ENCODE results near the gene VAMP1.

The VAMP1 gene

DNA sequence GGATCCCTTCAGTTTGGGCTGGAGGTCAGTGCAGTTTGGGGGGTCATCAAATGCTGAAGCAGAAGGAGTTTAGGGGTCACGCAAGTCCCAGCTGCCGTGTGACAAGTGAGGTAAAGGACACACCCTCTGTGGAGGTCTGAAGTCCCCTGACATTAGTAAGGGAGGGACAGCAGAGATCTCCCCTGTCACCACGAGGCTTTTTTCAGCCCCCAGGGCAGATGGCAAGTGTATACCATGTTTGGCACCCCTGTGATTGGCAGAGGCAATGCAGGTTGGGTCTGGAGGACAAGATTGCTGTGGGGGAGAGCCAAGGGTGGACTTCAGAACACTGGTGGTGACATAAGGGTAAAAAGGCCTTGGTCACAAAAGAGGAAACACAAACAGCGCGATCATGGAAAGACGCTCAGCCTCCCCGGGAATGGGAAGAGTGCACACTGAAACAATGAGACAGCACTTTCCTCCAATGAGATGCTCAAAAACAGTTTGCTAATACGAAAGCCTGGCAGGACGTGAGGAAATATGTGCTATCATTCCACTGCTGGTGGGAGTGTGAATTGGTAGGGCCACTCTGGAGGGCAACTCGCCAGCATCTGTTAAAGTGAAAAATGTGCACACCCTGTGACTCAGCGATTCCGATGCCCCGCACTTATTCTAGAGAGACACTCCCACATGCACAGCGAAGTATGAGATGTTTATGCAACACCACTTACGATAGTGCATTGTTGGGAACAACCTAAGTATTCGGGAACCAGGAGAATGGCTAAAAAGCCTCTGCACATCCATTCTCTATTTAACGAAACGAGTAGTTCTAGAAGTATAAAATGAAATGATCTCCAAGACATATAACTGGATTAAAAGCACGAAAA is 40.1 kb downstream of the VAMP1 start (continued):
- TF ChIP-seq SALL2 (tag by site-specific recombination; IDR thresholded peaks at IDR 0.05; ENCODE audit: borderline replicate concordance), result no peak
- TF ChIP-seq ZXDB (tag by site-specific recombination; IDR thresholded peaks at IDR 0.05), result no peak
- TF ChIP-seq, protein P1, sequence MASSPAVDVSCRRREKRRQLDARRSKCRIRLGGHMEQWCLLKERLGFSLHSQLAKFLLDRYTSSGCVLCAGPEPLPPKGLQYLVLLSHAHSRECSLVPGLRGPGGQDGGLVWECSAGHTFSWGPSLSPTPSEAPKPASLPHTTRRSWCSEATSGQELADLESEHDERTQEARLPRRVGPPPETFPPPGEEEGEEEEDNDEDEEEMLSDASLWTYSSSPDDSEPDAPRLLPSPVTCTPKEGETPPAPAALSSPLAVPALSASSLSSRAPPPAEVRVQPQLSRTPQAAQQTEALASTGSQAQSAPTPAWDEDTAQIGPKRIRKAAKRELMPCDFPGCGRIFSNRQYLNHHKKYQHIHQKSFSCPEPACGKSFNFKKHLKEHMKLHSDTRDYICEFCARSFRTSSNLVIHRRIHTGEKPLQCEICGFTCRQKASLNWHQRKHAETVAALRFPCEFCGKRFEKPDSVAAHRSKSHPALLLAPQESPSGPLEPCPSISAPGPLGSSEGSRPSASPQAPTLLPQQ (tag by site-specific recombination; IDR thresholded peaks at IDR 0.05), result peak; percentile 48
- TF ChIP-seq ZNF433 (tag by site-specific recombination; IDR thresholded peaks at IDR 0.05; ENCODE audit: low read depth), result no peak
- TF ChIP-seq SCRT2 (tag by site-specific recombination; IDR thresholded peaks at IDR 0.05), result no peak
- TF ChIP-seq ZSCAN30 (tag by site-specific recombination; IDR thresholded peaks at IDR 0.05), result no peak
- peak; percentile 78 for TF ChIP-seq ZFHX2 (tag by site-specific recombination; conservative IDR thresholded peaks at IDR 0.05)
- peak; percentile 53; the same call in 1 of the 2 replicates for TF ChIP-seq ZBTB17 (tag by site-specific recombination; IDR thresholded peaks at IDR 0.05)
- TF ChIP-seq ZNF114 (tag by site-specific recombination; IDR thresholded peaks at IDR 0.05), result no peak
- no peak for TF ChIP-seq ZNF664 (tag by site-specific recombination; IDR thresholded peaks at IDR 0.05)
- TF ChIP-seq, protein P2, sequence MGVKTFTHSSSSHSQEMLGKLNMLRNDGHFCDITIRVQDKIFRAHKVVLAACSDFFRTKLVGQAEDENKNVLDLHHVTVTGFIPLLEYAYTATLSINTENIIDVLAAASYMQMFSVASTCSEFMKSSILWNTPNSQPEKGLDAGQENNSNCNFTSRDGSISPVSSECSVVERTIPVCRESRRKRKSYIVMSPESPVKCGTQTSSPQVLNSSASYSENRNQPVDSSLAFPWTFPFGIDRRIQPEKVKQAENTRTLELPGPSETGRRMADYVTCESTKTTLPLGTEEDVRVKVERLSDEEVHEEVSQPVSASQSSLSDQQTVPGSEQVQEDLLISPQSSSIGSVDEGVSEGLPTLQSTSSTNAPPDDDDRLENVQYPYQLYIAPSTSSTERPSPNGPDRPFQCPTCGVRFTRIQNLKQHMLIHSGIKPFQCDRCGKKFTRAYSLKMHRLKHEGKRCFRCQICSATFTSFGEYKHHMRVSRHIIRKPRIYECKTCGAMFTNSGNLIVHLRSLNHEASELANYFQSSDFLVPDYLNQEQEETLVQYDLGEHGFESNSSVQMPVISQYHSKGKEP (tag by site-specific recombination; IDR thresholded peaks at IDR 0.05), result 0 out of 2 replicates have a peak, but pooled peaks have one; percentile 40
- peak; percentile 71; the same call in 1 of the 2 replicates for TF ChIP-seq ZNF184 (tag by site-specific recombination; IDR thresholded peaks at IDR 0.05)
- 0 out of 2 replicates have a peak, but pooled peaks have one; percentile 36 for TF ChIP-seq ZFP37 (tag by site-specific recombination; IDR thresholded peaks at IDR 0.05)
- no peak; the same call in 1 of the 2 replicates for TF ChIP-seq ZNF214 (tag by site-specific recombination; IDR thresholded peaks at IDR 0.05; ENCODE audit: borderline replicate concordance)
- TF ChIP-seq, protein P3, sequence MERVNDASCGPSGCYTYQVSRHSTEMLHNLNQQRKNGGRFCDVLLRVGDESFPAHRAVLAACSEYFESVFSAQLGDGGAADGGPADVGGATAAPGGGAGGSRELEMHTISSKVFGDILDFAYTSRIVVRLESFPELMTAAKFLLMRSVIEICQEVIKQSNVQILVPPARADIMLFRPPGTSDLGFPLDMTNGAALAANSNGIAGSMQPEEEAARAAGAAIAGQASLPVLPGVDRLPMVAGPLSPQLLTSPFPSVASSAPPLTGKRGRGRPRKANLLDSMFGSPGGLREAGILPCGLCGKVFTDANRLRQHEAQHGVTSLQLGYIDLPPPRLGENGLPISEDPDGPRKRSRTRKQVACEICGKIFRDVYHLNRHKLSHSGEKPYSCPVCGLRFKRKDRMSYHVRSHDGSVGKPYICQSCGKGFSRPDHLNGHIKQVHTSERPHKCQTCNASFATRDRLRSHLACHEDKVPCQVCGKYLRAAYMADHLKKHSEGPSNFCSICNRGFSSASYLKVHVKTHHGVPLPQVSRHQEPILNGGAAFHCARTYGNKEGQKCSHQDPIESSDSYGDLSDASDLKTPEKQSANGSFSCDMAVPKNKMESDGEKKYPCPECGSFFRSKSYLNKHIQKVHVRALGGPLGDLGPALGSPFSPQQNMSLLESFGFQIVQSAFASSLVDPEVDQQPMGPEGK (tag by site-specific recombination; IDR thresholded peaks at IDR 0.05), result peak; percentile 57; the same call in 1 of the 2 replicates
- TF ChIP-seq, protein P4, sequence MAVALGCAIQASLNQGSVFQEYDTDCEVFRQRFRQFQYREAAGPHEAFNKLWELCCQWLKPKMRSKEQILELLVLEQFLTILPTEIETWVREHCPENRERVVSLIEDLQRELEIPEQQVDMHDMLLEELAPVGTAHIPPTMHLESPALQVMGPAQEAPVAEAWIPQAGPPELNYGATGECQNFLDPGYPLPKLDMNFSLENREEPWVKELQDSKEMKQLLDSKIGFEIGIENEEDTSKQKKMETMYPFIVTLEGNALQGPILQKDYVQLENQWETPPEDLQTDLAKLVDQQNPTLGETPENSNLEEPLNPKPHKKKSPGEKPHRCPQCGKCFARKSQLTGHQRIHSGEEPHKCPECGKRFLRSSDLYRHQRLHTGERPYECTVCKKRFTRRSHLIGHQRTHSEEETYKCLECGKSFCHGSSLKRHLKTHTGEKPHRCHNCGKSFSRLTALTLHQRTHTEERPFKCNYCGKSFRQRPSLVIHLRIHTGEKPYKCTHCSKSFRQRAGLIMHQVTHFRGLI (tag by site-specific recombination; IDR thresholded peaks at IDR 0.05), result peak; percentile 26; the same call in 1 of the 2 replicates
- no peak for TF ChIP-seq ZSCAN23 (tag by site-specific recombination; IDR thresholded peaks at IDR 0.05)
- no peak for TF ChIP-seq ZNF223 (tag by site-specific recombination; IDR thresholded peaks at IDR 0.05)
- TF ChIP-seq HOXC10 (CRISPR knock-in tag; IDR thresholded peaks at IDR 0.05), result no peak
- TF ChIP-seq, protein P5, sequence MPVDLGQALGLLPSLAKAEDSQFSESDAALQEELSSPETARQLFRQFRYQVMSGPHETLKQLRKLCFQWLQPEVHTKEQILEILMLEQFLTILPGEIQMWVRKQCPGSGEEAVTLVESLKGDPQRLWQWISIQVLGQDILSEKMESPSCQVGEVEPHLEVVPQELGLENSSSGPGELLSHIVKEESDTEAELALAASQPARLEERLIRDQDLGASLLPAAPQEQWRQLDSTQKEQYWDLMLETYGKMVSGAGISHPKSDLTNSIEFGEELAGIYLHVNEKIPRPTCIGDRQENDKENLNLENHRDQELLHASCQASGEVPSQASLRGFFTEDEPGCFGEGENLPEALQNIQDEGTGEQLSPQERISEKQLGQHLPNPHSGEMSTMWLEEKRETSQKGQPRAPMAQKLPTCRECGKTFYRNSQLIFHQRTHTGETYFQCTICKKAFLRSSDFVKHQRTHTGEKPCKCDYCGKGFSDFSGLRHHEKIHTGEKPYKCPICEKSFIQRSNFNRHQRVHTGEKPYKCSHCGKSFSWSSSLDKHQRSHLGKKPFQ (tag by site-specific recombination; IDR thresholded peaks at IDR 0.05), result peak; percentile 98
- TF ChIP-seq ZNF335 (tag by site-specific recombination; conservative IDR thresholded peaks at IDR 0.05), result no peak; the same call in 1 of the 2 replicates
- no peak for TF ChIP-seq ZNF155 (tag by site-specific recombination; IDR thresholded peaks at IDR 0.05)
- TF ChIP-seq, protein P6, sequence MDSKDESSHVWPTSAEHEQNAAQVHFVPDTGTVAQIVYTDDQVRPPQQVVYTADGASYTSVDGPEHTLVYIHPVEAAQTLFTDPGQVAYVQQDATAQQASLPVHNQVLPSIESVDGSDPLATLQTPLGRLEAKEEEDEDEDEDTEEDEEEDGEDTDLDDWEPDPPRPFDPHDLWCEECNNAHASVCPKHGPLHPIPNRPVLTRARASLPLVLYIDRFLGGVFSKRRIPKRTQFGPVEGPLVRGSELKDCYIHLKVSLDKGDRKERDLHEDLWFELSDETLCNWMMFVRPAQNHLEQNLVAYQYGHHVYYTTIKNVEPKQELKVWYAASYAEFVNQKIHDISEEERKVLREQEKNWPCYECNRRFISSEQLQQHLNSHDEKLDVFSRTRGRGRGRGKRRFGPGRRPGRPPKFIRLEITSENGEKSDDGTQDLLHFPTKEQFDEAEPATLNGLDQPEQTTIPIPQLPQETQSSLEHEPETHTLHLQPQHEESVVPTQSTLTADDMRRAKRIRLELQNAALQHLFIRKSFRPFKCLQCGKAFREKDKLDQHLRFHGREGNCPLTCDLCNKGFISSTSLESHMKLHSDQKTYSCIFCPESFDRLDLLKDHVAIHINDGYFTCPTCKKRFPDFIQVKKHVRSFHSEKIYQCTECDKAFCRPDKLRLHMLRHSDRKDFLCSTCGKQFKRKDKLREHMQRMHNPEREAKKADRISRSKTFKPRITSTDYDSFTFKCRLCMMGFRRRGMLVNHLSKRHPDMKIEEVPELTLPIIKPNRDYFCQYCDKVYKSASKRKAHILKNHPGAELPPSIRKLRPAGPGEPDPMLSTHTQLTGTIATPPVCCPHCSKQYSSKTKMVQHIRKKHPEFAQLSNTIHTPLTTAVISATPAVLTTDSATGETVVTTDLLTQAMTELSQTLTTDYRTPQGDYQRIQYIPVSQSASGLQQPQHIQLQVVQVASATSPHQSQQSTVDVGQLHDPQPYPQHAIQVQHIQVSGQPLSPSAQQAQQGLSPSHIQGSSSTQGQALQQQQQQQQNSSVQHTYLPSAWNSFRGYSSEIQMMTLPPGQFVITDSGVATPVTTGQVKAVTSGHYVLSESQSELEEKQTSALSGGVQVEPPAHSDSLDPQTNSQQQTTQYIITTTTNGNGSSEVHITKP (tag by site-specific recombination; IDR thresholded peaks at IDR 0.05), result peak; percentile 63
- TF ChIP-seq, protein P7, sequence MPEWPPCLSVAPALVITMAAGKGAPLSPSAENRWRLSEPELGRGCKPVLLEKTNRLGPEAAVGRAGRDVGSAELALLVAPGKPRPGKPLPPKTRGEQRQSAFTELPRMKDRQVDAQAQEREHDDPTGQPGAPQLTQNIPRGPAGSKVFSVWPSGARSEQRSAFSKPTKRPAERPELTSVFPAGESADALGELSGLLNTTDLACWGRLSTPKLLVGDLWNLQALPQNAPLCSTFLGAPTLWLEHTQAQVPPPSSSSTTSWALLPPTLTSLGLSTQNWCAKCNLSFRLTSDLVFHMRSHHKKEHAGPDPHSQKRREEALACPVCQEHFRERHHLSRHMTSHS (tag by site-specific recombination; IDR thresholded peaks at IDR 0.05), result no peak
- TF ChIP-seq ZNF302 (tag by site-specific recombination; IDR thresholded peaks at IDR 0.05; ENCODE audit: low read depth), result no peak
- no peak for TF ChIP-seq SETDB1 (IDR thresholded peaks at IDR 0.05; ENCODE audit: insufficient read length, low read length)
